ENCODE results near the gene ARHGAP8. TPM values are rescaled to one million over a fixed set of nuclear protein-coding genes. Genes with fewer than 3 reads are reported as not detected.

Gene ARHGAP8
- polyA plus RNA-seq, 2 of the 4 experiments (the other 2 are of a cell fraction), result 1.2 to 3.8 TPM

DNA sequence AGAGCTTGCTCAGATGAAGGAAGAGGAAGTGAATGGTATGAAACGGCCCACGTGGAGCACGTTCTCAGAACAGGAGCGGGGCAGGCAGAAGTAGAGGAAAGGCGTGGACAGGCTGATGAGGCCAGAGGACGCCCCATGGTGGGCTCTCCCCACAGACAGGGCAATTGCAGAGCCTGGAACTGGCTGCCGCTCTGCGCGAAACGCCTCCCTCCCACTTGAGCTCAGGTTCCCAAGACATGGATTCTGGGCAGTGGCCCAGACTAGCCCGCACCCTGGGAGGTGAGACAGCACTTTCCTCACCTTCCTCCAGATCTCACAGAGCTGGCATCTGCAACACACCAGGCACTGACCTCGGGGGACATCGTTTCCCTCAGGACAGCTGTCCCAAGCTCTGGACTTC lies 139.9 kb downstream of the ARHGAP8 start (continued):
- no peak for TF ChIP-seq ELK1 (IDR thresholded peaks at IDR 0.05; ENCODE audit: low read depth, low read length)
- no peak for TF ChIP-seq MAZ (IDR thresholded peaks at IDR 0.05; ENCODE audit: borderline replicate concordance, low read depth, low read length)
- TF ChIP-seq EHF (CRISPR knock-in tag; IDR thresholded peaks at IDR 0.05), result no peak
- no peak for TF ChIP-seq ZSCAN20 (CRISPR knock-in tag; IDR thresholded peaks at IDR 0.05)
- TF ChIP-seq E2F6 (IDR thresholded peaks at IDR 0.05; ENCODE audit: borderline replicate concordance, low read depth), result no peak
- TF ChIP-seq MAFK (IDR thresholded peaks at IDR 0.05; ENCODE audit: partially characterized antibody), result no peak
- no peak for TF ChIP-seq KDM1A (IDR thresholded peaks at IDR 0.05; ENCODE audit: low read depth)

DNA sequence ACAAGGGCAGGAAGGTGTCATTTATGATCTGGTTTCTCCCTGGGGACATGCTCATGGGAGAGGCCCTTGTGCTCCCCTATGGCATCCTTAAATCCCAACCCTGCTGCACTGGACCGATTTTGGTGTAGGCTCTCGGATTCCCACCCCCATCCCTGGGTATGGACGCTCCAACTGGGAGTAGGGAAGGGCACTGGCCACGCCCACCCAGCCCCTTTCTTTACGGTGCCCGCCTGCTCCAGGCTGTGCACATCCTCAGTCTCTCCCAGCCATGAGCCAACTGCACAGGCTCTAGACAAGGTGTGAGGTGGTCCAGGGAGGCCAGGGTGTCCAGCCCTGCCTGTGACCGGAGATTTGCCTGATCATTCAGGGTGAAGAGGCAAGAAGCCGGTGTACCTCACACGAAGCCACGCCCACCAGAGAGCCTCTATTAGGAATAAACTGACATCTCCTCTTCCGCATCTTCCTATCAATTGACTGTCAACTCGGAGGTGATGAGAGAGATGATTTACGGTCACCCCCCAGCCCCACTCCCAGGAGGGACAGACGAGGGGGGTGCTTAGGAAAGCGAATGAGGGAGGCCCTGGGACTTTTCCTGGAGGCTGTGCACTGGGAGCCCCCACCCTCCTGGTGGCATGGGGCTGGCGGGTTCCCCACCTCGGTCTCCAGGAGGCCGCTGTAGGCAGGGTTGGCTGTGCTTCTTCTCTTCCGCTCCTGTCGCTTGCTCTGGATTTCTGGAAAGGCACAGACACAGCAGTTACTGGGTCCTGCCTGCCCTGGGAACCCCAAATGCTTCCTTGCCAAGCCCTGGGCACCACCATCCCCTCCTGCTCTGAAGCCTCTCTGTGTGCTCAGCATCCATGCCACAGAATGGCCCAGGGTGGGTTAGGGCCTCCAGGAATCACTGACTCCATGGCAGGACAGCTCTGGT lies 140.7 kb downstream of the ARHGAP8 start:
- FAIRE-seq (no peak), DNase-seq (ENCODE audit: low read depth in 1 of 2, low spot score in 1 of 2) (no peak), ATAC-seq (no peak)
- Histone ChIP-seq H3K4me1 (no peaks in the 10 kb centered on the region), H3K9me3 (no peaks in the 10 kb centered on the region), H3K4me3 (no peak overlapping the region), H3K27ac (no peak overlapping the region), H3K4me2 (no peak overlapping the region)
- ChIA-PET POLR2A (no interaction called here), CTCF (no interaction called here)
- TF ChIP-seq EP300 (IDR thresholded peaks at IDR 0.05) (no peak), HES2 (IDR thresholded peaks at IDR 0.05) (no peak), BHLHE40 (IDR thresholded peaks at IDR 0.05; ENCODE audit: low read depth, low read length) (no peak), NFE2L2 (conservative IDR thresholded peaks at IDR 0.05; ENCODE audit: low read length) (no peak), RFX5 (IDR thresholded peaks at IDR 0.05) (no peak), SREBF2 (IDR thresholded peaks at IDR 0.05) (no peak), CBX2 (IDR thresholded peaks at IDR 0.05; ENCODE audit: borderline replicate concordance, low read depth) (no peak), SMC3 (IDR thresholded peaks at IDR 0.05) (no peak), MAX (IDR thresholded peaks at IDR 0.05) (no peak), CBX8 (IDR thresholded peaks at IDR 0.05) (no peak), CHD2 (IDR thresholded peaks at IDR 0.05; ENCODE audit: low read length, partially characterized antibody) (no peak), POLR2A (IDR thresholded peaks at IDR 0.05; ENCODE audit: low read length) (no peak), ZSCAN20 (CRISPR knock-in tag; IDR thresholded peaks at IDR 0.05) (no peak), MAFK (IDR thresholded peaks at IDR 0.05; ENCODE audit: partially characterized antibody) (no peak), ZC3H11A (IDR thresholded peaks at IDR 0.05) (no peak), GATA3 (IDR thresholded peaks at IDR 0.05; ENCODE audit: borderline replicate concordance) (no peak), HOXB5 (CRISPR knock-in tag; IDR thresholded peaks at IDR 0.05) (no peak), JUNB (IDR thresholded peaks at IDR 0.05) (no peak)
- TF ChIP-seq, protein P1, sequence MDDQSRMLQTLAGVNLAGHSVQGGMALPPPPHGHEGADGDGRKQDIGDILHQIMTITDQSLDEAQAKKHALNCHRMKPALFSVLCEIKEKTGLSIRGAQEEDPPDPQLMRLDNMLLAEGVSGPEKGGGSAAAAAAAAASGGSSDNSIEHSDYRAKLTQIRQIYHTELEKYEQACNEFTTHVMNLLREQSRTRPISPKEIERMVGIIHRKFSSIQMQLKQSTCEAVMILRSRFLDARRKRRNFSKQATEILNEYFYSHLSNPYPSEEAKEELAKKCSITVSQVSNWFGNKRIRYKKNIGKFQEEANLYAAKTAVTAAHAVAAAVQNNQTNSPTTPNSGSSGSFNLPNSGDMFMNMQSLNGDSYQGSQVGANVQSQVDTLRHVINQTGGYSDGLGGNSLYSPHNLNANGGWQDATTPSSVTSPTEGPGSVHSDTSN (IDR thresholded peaks at IDR 0.05), result no peak
- TF ChIP-seq, protein P2, sequence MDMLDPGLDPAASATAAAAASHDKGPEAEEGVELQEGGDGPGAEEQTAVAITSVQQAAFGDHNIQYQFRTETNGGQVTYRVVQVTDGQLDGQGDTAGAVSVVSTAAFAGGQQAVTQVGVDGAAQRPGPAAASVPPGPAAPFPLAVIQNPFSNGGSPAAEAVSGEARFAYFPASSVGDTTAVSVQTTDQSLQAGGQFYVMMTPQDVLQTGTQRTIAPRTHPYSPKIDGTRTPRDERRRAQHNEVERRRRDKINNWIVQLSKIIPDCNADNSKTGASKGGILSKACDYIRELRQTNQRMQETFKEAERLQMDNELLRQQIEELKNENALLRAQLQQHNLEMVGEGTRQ (IDR thresholded peaks at IDR 0.05), result no peak
- WGBS (ENCODE audit: missing lambda C conversion rate), result 86% methylated on average over 6 of the region's 20 CpGs

All from A549 (cell line).